Left ventricle myocardium inferior (tissue), 1 donor: ENCODE data around the gene STXBP6. TPM values are rescaled to one million over a fixed set of nuclear protein-coding genes. Genes with fewer than 3 reads are reported as not detected.

ENCODE experiments used
- DNase-seq: peaks from one replicate; pipeline ENCODE4 v3.0.0-alpha.2; 2020
- H3K27ac ChIP-seq: fragments of 200-600 bp; replicated peaks from 2 replicates; pipeline ENCODE4 v1.8.0; 2021
- H3K27me3 ChIP-seq: fragments of 200-600 bp; 2 replicates; pipeline ENCODE4 v1.8.0; 2021; ENCODE audit warnings: low read depth
- H3K36me3 ChIP-seq: fragments of 200-600 bp; 2 replicates; pipeline ENCODE4 v1.8.0; 2021
- H3K4me1 ChIP-seq: fragments of 200-600 bp; 2 replicates; pipeline ENCODE4 v1.8.0; 2021
- H3K4me3 ChIP-seq: fragments of 200-600 bp; 2 replicates; pipeline ENCODE4 v1.8.0; 2021; ENCODE audit warnings: mild to moderate bottlenecking, moderate library complexity
- H3K9me3 ChIP-seq: fragments of 200-600 bp; replicated peaks from 2 replicates; pipeline ENCODE4 v1.8.0; 2021
- CTCF ChIP-seq: fragments of 200-600 bp; IDR thresholded peaks from 2 replicates; pipeline ENCODE4 v1.8.0; 2021; ENCODE audit warnings: antibody characterized with exemption, mild to moderate bottlenecking, borderline replicate concordance
- intact Hi-C: fragments of 100-400 bp; cut with micrococcal nuclease; formaldehyde crosslinking; loops from one replicate; pipeline ENCODE4 v1.11.0; 2022
- total RNA-seq: library from RNA; stranded (reverse); fragmentation: NEBNext Ultra II Directional; extraction: Animal tissue kit (Norgen Biotek cat#: 25700); gene quantifications from one replicate; pipeline ENCODE4 v1.2.1, GENCODE V29; 2021
- donor health status: DM: no; HTN: yes; CAD: no; lungs with severe emphysema.

Gene STXBP6
- total RNA-seq, 1 donor from 2014 or later = 21.7 TPM

- Histone ChIP-seq H3K36me3 (no peaks in the 10 kb centered on the region), H3K9me3 (no peaks in the 10 kb centered on the region), H3K27ac (no peak overlapping the region), H3K4me1 (peaks cover 62% of the 10 kb centered on the region), H3K4me3 (no peak overlapping the region), H3K27me3 (no peaks in the 10 kb centered on the region)
- DNase-seq = no peak
- no peak for TF ChIP-seq CTCF
- intact Hi-C loops = no loop called here
Observed at GRCh38 chr14:24834956-24835355, 215.0 kb downstream of the STXBP6 start.

- DNase-seq = no peak
- Histone ChIP-seq H3K4me1 (peaks cover 50% of the 10 kb centered on the region), H3K4me3 (no peak overlapping the region), H3K27me3 (no peaks in the 10 kb centered on the region), H3K36me3 (no peaks in the 10 kb centered on the region), H3K9me3 (no peaks in the 10 kb centered on the region), H3K27ac (peak overlapping the region; percentile 41)
- intact Hi-C loops = no loop called here
- no peak for TF ChIP-seq CTCF
Observed at GRCh38 chr14:24833385-24833784, 216.6 kb downstream of the STXBP6 start.

- H3K4me3 ChIP-seq = no peak overlapping the region
- H3K9me3 ChIP-seq = no peaks in the 10 kb centered on the region
- no peak for DNase-seq
- no peaks in the 10 kb centered on the region for H3K36me3 ChIP-seq
- peaks cover 49% of the 10 kb centered on the region for H3K4me1 ChIP-seq
- H3K27me3 ChIP-seq = no peaks in the 10 kb centered on the region
- TF ChIP-seq CTCF = no peak
- H3K27ac ChIP-seq = no peak overlapping the region
- intact Hi-C loops = no loop called here
Observed at GRCh38 chr14:24831677-24832076, 218.3 kb downstream of the STXBP6 start.

GRCh38 chr14:24829862-24830261 is 220.1 kb downstream of the STXBP6 start:
- H3K36me3 ChIP-seq = no peaks in the 10 kb centered on the region
- no peak overlapping the region for H3K4me3 ChIP-seq
- intact Hi-C loops = no loop called here
- no peak for TF ChIP-seq CTCF
- no peaks in the 10 kb centered on the region for H3K27me3 ChIP-seq
- no peak for DNase-seq
- no peaks in the 10 kb centered on the region for H3K9me3 ChIP-seq
- no peak overlapping the region for H3K27ac ChIP-seq
- peaks cover 40% of the 10 kb centered on the region for H3K4me1 ChIP-seq

GRCh38 chr14:24828486-24828885 is 221.5 kb downstream of the STXBP6 start:
- intact Hi-C loops = no loop called here
- Histone ChIP-seq H3K27me3 (no peaks in the 10 kb centered on the region), H3K27ac (no peak overlapping the region), H3K4me3 (no peak overlapping the region), H3K36me3 (no peaks in the 10 kb centered on the region), H3K9me3 (no peaks in the 10 kb centered on the region), H3K4me1 (peaks cover 32% of the 10 kb centered on the region)
- no peak for TF ChIP-seq CTCF
- DNase-seq = no peak

GRCh38 chr14:24826390-24826789 is 223.6 kb downstream of the STXBP6 start:
- no peaks in the 10 kb centered on the region for H3K27me3 ChIP-seq
- intact Hi-C loops = no loop called here
- H3K4me3 ChIP-seq = no peak overlapping the region
- H3K4me1 ChIP-seq = peaks cover 25% of the 10 kb centered on the region
- no peaks in the 10 kb centered on the region for H3K36me3 ChIP-seq
- no peaks in the 10 kb centered on the region for H3K9me3 ChIP-seq
- H3K27ac ChIP-seq = no peak overlapping the region
- no peak for TF ChIP-seq CTCF
- DNase-seq = no peak
